PC-9 (cell line): ENCODE measurements around the gene FAM43B.

ENCODE experiments used
- CTCF ChIP-seq: fragments of 200-600 bp; sonication (generic); conservative IDR thresholded peaks from 2 replicates; pipeline ENCODE4 v1.6.1; 2017; ENCODE audit warnings: mixed run types, antibody characterized with exemption, mild to moderate bottlenecking, moderate library complexity
- EZH2 ChIP-seq: fragments of 200-600 bp; sonication (generic); IDR thresholded peaks from 2 replicates; pipeline ENCODE4 v1.8.0; 2017; ENCODE audit warnings: antibody characterized with exemption, low read depth

DNA sequence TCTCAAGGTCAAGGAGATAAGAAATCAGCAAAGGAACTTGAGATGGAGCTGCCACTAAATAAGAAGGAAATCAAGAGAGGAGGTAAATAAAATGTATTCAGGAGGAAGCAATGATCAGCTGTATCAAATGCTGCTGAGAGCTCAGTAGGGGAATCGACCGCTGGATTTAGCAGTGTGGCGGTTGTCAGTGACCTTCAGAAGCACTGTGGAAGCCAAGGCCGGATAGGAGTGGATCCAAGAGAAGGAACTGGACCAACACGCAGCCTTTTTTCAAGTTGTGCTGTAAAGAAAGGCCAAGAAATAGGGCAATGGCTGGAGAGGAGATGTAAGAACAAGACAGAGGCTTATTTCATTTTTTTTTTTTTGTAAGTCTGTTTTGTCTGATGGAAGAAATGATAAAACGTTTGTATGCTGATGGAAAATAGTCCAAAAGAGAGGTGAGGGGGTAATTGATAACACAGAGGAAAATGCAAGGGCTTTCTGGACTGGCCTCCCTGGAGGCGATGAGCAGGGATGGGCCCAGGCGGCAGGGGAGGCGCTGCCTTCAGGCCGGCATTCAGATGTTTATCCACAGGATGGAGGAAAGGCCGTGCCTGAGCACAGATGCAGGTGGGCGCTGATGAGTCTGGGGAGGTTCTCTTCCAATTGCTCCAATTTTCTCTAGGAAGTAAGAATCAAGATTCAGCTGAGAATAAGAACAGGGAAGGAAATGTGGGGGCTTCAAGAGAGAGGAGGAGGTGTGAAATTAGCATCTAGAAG, 17.5 kb upstream of the FAM43B start:
- TF ChIP-seq CTCF, result no peak
- no peak for TF ChIP-seq EZH2
